ENCODE data around the gene GAGE13.
"Not testable (repeated sequence)": the region's sequence is repeated elsewhere in the genome, so short reads cannot be mapped to it uniquely, and the experiment has no call there.

Gene GAGE13

GRCh38 chrX:49323735-49324134 is 7.6 kb upstream of the GAGE13 start:
- H3K27ac ChIP-seq; DNase-seq (ENCODE audit: low read depth, low spot score): not testable (repeated sequence)

GRCh38 chrX:49330421-49330820 is 961 bp upstream of the GAGE13 start:
- not testable (repeated sequence) for DNase-seq (ENCODE audit: low read depth, low spot score); H3K27ac ChIP-seq

GRCh38 chrX:49331841-49332240 is 459 bp downstream of the GAGE13 start:
- not testable (repeated sequence) for DNase-seq (ENCODE audit: low read depth, low spot score); H3K27ac ChIP-seq

GRCh38 chrX:49341449-49341848 is 10.1 kb downstream of the GAGE13 start:
- not testable (repeated sequence) for DNase-seq (ENCODE audit: low read depth, low spot score); H3K27ac ChIP-seq

- DNase-seq (ENCODE audit: low read depth, low spot score); H3K27ac ChIP-seq: not testable (repeated sequence)
Observed at GRCh38 chrX:49344496-49345175, 13.3 kb downstream of the GAGE13 start.

- DNase-seq (ENCODE audit: low read depth, low spot score); H3K27ac ChIP-seq: not testable (repeated sequence)
Observed at GRCh38 chrX:49345402-49345801, 14.0 kb downstream of the GAGE13 start.

- DNase-seq (ENCODE audit: low read depth, low spot score); H3K27ac ChIP-seq: not testable (repeated sequence)
Observed at GRCh38 chrX:49346150-49346549, 14.8 kb downstream of the GAGE13 start.
